ENCODE data around the gene RTL10. TPM values are rescaled to one million over a fixed set of nuclear protein-coding genes. Genes with fewer than 3 reads are reported as not detected.

RTL10 gene
- total and polyA plus RNA-seq, 2 of the 4 experiments (the other 2 are of a cell fraction), result 8.6 to 12.1 TPM

GRCh38 chr22:19869497-19870152, 15.0 kb upstream of the RTL10 start:
- H4K91ac ChIP-seq (ENCODE audit: insufficient read depth, low read depth, low read length), result no peak overlapping the region
- no peak overlapping the region for H2BK5ac ChIP-seq (ENCODE audit: low read depth, low read length, poor library complexity, severe bottlenecking)
- TF ChIP-seq CTCF (conservative IDR thresholded peaks at IDR 0.05; ENCODE audit: low read depth, low read length) (no peak), CHD1 (IDR thresholded peaks at IDR 0.05; ENCODE audit: low read depth, low read length) (no peak), MAZ (IDR thresholded peaks at IDR 0.05; ENCODE audit: borderline replicate concordance, low read depth, low read length) (no peak), CEBPB (IDR thresholded peaks at IDR 0.05; ENCODE audit: low read depth, low read length) (no peak), POLR2A (IDR thresholded peaks at IDR 0.05; ENCODE audit: low read depth, low read length) (no peak), RCOR1 (IDR thresholded peaks at IDR 0.05; ENCODE audit: insufficient replicate concordance, low read length) (no peak), RAD21 (IDR thresholded peaks at IDR 0.05; ENCODE audit: low read length) (no peak)
- no peak overlapping the region for H4K8ac ChIP-seq (ENCODE audit: low read depth in 2 of 2, low read length in 2 of 2)
- dilution Hi-C loops (cut with HindIII; ENCODE audit: low sequenced_read_pairs, unreplicated experiment) (no loop called here), intact Hi-C loops (cut with micrococcal nuclease) (no loop called here), in situ Hi-C loops (cut with MboI; ENCODE audit: low sequenced_read_pairs) (no loop called here)
- H3K4ac ChIP-seq (ENCODE audit: low read depth, low read length), result no peak overlapping the region
- no peaks in the 10 kb centered on the region for H4K20me1 ChIP-seq (ENCODE audit: insufficient read depth, low read length)
- H3K9ac ChIP-seq (ENCODE audit: low read depth, low read length), result no peak overlapping the region
- H3K4me2 ChIP-seq (ENCODE audit: low read depth, low read length), result no peak overlapping the region
- 0 out of 2 replicates have a peak overlapping the region, but pooled peaks have one; percentile 30 for H2AK5ac ChIP-seq (ENCODE audit: low read depth, low read length)
- no peak overlapping the region for H2BK20ac ChIP-seq (ENCODE audit: low read depth, low read length)
- no peaks in the 10 kb centered on the region for H3K79me1 ChIP-seq (ENCODE audit: low read depth in 1 of 2, low read length in 2 of 2)
- no peak overlapping the region for H2AFZ ChIP-seq (replicated peaks; ENCODE audit: low read length, poor library complexity)
- no peak overlapping the region for H3K27ac ChIP-seq (ENCODE audit: insufficient read depth, low read length)
- H3K56ac ChIP-seq (ENCODE audit: extremely low read depth, insufficient read depth, low read length), result no peak overlapping the region
- WGBS, 2 experiments (ENCODE audit: extremely low coverage in 2 of 2, insufficient read length in 1 of 2), result 100% methylated on average over 2 of the region's 12 CpGs; no CpG with 5 or more reads in 1 of the 2 experiments
- H3K4me1 ChIP-seq (ENCODE audit: control insufficient read depth, insufficient read depth, low read length), result no peaks in the 10 kb centered on the region
- no peak overlapping the region for H3K4me3 ChIP-seq (ENCODE audit: insufficient read depth, low read depth, low read length)
- ChIA-PET POLR2A (ENCODE audit: unreplicated experiment) (no interaction called here), CTCF (no interaction called here)
- H3K18ac ChIP-seq (ENCODE audit: low read depth, low read length), result no peak overlapping the region
- H2BK15ac ChIP-seq (ENCODE audit: low read depth, low read length), result no peak overlapping the region
- H4K5ac ChIP-seq (ENCODE audit: low read depth, low read length), result no peak overlapping the region
- H3K23ac ChIP-seq (ENCODE audit: low read depth, low read length), result no peak overlapping the region
- H3K9me3 ChIP-seq (ENCODE audit: control insufficient read depth, insufficient read depth, low read length), result no peaks in the 10 kb centered on the region
- peaks cover 1% of the 10 kb centered on the region; the same call in 1 of the 2 replicates for H3K36me3 ChIP-seq (ENCODE audit: control insufficient read depth, insufficient read depth, low read length)
- H3K9me1 ChIP-seq (ENCODE audit: insufficient read depth, low read length), result 0 out of 2 replicates have a peak, but pooled peaks cover 2% of the 10 kb centered on the region
- H2AK9ac ChIP-seq (replicated peaks; ENCODE audit: low read depth, low read length, poor library complexity), result no peak overlapping the region
- H2BK120ac ChIP-seq (ENCODE audit: low read depth, low read length), result no peak overlapping the region
- ATAC-seq (ENCODE audit: low read depth) (no peak), DNase-seq (no peak)
- no peaks in the 10 kb centered on the region for H3K27me3 ChIP-seq (ENCODE audit: control insufficient read depth, insufficient read depth, low read length)
- no peak overlapping the region for H3K14ac ChIP-seq (replicated peaks; ENCODE audit: low read depth, low read length)
- no TSS peak for BruUV-seq (replicated peaks)
